Lower leg skin (tissue), 3 donors: Measurements from ENCODE around the gene DAPK2.

Source experiments
- CTCF ChIP-seq, 3 donors: fragments of 450-650 bp; IDR thresholded peaks; one replicate each; pipeline ENCODE4 v1.5.1; 2016; ENCODE audit warnings: antibody characterized with exemption in 3 of 3, mild to moderate bottlenecking in 3 of 3, moderate library complexity in 2 of 3
- POLR2A ChIP-seq, 2 donors: fragments of 450-650 bp; IDR thresholded peaks; one replicate each; pipeline ENCODE4 v1.6.1; 2016 to 2017; ENCODE audit warnings: antibody characterized with exemption in 2 of 2, mild to moderate bottlenecking in 1 of 2, moderate library complexity in 1 of 2

- TF ChIP-seq CTCF (IDR thresholded peaks at IDR 0.05) (no peak), POLR2A (IDR thresholded peaks at IDR 0.05) (no peak)
Measured at GRCh38 chr15:64009241-64009640, 37.0 kb downstream of the DAPK2 start.
